Cardiac ventricle fibroblast (primary cell): ENCODE results near the gene HMX1. TPM values are rescaled to one million over a fixed set of nuclear protein-coding genes. Genes with fewer than 3 reads are reported as not detected.

Source experiments
- total RNA-seq: library from RNA; depleted of rRNA; stranded (reverse); fragments of >200 nt; gene quantifications from 2 replicates; pipeline ENCODE4 v1.2.3, GENCODE V29; 2015

HMX1 gene
- not detected in 2 replicates for total RNA-seq

DNA sequence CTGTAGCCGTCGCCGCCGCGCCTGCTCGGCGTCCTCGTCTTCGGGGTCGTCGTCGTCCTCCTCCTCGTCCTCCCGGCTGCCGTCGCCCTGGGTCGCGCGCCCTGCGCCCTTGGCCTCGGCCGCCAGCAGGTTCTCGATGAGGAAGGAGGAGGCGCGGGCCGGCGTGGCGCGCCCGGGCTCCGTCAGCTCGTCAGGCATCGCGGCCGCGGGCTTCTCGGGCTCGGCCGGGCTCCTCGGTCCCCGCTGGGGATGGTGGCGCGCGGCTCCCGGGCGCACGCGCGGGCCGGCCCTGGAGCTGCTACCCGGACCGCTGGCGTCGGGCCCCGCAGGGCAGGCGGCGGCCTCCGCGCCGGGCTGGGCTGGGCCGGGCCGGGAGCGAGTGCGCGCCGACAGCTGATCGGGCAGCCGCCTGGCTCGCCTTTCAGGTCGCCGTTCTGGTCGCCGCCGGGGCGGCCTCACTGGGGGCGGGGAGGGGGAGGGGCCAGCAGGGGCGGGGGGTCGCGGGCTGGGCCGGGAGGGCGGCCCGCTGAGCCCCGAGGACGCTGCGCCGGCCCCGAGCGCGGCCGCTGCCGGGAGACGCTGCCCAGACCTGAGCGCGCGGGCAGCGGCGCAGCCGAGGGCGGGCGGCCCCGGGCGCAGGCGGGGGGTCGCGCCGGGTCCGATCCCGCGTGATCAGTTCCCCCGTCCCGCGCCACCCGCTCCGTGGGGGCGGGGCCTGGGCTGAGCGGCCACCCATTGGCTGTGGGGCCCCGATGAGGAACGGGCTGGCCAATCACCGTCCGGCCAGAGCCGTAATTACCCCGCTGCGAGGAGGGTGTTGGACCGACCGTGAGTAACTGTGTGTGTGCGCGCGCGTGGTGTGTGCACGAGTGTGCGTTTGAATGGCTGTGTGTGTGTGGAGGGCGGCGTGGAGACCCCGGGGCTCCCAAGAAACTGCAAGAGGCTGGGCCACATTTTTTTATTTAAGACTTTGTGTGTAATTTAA lies at the start of gene HMX1:
Gene HMX1, minus strand, starts transcription at position 423 of the 985 bp plus-strand sequence. Its CDS starts 225 bp downstream, at position 198.

